Measurements from ENCODE around the gene ANXA7. TPM values are rescaled to one million over a fixed set of nuclear protein-coding genes. Genes with fewer than 3 reads are reported as not detected.
A peak's percentile ranks its signal among the peaks of the same experiment; 100 is the strongest.

Gene ANXA7
- total RNA-seq, 2 experiments from 2014 or later = 101 to 103 TPM

- Mint-ChIP-seq H3K4me3 (peak overlapping the region; percentile 94), H3K4me1 (ENCODE audit: low read depth) (peaks cover 7% of the 10 kb centered on the region), H3K27me3 (no peaks in the 10 kb centered on the region), H3K9me3 (no peaks in the 10 kb centered on the region), H3K36me3 (ENCODE audit: low read depth) (no peaks in the 10 kb centered on the region), H3K27ac (peak overlapping the region; percentile 87)
- DNase-seq (no peak), ATAC-seq (no peak)
- TF ChIP-seq CTCF (IDR thresholded peaks at IDR 0.05) = no peak
- intact Hi-C loops (cut with micrococcal nuclease) = no loop called here
- ChIA-PET CTCF (interaction anchor here (1.2 kb wide), 1 partner anchor 11 kb away, joined by 3 read pairs; no protein-coding TSS in a partner anchor), POLR2A (interaction anchor here (0.7 to 2.6 kb wide), 9 partner anchors 9 to 111 kb away, joined by 3 to 7 read pairs (median 5); partner anchors contain the start of genes ANXA7, DNAJC9 and MRPS16)
Observed at GRCh38 chr10:73357821-73358220, 56.0 kb downstream of the ANXA7 start.

- peaks cover 7% of the 10 kb centered on the region for H3K4me1 Mint-ChIP-seq (ENCODE audit: low read depth)
- ChIA-PET POLR2A (interaction anchor here (0.9 to 2.6 kb wide), 5 partner anchors 12 to 110 kb away, joined by 3 to 7 read pairs (median 5); partner anchors contain the start of genes ANXA7, DNAJC9 and MRPS16), CTCF (no interaction called here)
- TF ChIP-seq CTCF (IDR thresholded peaks at IDR 0.05) = no peak
- H3K36me3 Mint-ChIP-seq (ENCODE audit: low read depth) = no peaks in the 10 kb centered on the region
- peak overlapping the region; percentile 94 for H3K4me3 Mint-ChIP-seq
- H3K27me3 Mint-ChIP-seq = no peaks in the 10 kb centered on the region
- ATAC-seq (no peak), DNase-seq (no peak)
- intact Hi-C loops (cut with micrococcal nuclease) = no loop called here
- no peaks in the 10 kb centered on the region for H3K9me3 Mint-ChIP-seq
- H3K27ac Mint-ChIP-seq = no peak overlapping the region
Observed at GRCh38 chr10:73357166-73357565, 56.7 kb downstream of the ANXA7 start.

GRCh38 chr10:73344269-73344668 is 69.6 kb downstream of the ANXA7 start:
- Mint-ChIP-seq H3K27ac (no peak overlapping the region), H3K36me3 (ENCODE audit: low read depth) (no peaks in the 10 kb centered on the region), H3K4me3 (no peak overlapping the region), H3K27me3 (no peaks in the 10 kb centered on the region), H3K9me3 (no peaks in the 10 kb centered on the region), H3K4me1 (ENCODE audit: low read depth) (no peaks in the 10 kb centered on the region)
- intact Hi-C loops (cut with micrococcal nuclease) = no loop called here
- POLR2A ChIA-PET = no interaction called here
- no peak for DNase-seq
- no peak for ATAC-seq
- TF ChIP-seq CTCF (IDR thresholded peaks at IDR 0.05) = no peak
- CTCF ChIA-PET = no interaction called here

- H3K4me1 Mint-ChIP-seq (ENCODE audit: low read depth) = no peaks in the 10 kb centered on the region
- H3K36me3 Mint-ChIP-seq (ENCODE audit: low read depth) = no peaks in the 10 kb centered on the region
- POLR2A ChIA-PET = no interaction called here
- no peak for DNase-seq
- no peak for TF ChIP-seq CTCF (IDR thresholded peaks at IDR 0.05)
- CTCF ChIA-PET = interaction anchor here (1.1 kb wide), 1 partner anchor 230 kb away, joined by 3 read pairs; no protein-coding TSS in a partner anchor
- no peak overlapping the region for H3K4me3 Mint-ChIP-seq
- no peaks in the 10 kb centered on the region for H3K27me3 Mint-ChIP-seq
- intact Hi-C loops (cut with micrococcal nuclease) = no loop called here
- no peaks in the 10 kb centered on the region for H3K9me3 Mint-ChIP-seq
- no peak overlapping the region for H3K27ac Mint-ChIP-seq
- no peak for ATAC-seq
Observed at GRCh38 chr10:73340121-73340520, 73.7 kb downstream of the ANXA7 start.

GRCh38 chr10:73339436-73339835 is 74.4 kb downstream of the ANXA7 start:
- intact Hi-C loops (cut with micrococcal nuclease) = no loop called here

More at GRCh38 chr10:73339436-73339835, 74.4 kb downstream of the ANXA7 start:
- Mint-ChIP-seq H3K9me3 (no peaks in the 10 kb centered on the region), H3K36me3 (ENCODE audit: low read depth) (no peaks in the 10 kb centered on the region), H3K27ac (no peak overlapping the region), H3K4me3 (no peak overlapping the region), H3K4me1 (ENCODE audit: low read depth) (no peaks in the 10 kb centered on the region), H3K27me3 (no peaks in the 10 kb centered on the region)
- no peak for TF ChIP-seq CTCF (IDR thresholded peaks at IDR 0.05)
- ATAC-seq = no peak
- ChIA-PET POLR2A (no interaction called here), CTCF (interaction anchor here (1.1 kb wide), 1 partner anchor 230 kb away, joined by 3 read pairs; no protein-coding TSS in a partner anchor)
- no peak for DNase-seq

Data from activated CD8-positive, alpha-beta T cell treated with anti-CD3 and anti-CD28 coated beads for 36 hours (primary cell).